Superior temporal gyrus (tissue), 1 donor: ENCODE measurements around the gene STMN3.

ENCODE experiments used
- DNase-seq: peaks from one replicate; pipeline ENCODE4 v3.0.0-alpha.2; 2016; ENCODE audit errors: extremely low spot score

The STMN3 gene

DNA sequence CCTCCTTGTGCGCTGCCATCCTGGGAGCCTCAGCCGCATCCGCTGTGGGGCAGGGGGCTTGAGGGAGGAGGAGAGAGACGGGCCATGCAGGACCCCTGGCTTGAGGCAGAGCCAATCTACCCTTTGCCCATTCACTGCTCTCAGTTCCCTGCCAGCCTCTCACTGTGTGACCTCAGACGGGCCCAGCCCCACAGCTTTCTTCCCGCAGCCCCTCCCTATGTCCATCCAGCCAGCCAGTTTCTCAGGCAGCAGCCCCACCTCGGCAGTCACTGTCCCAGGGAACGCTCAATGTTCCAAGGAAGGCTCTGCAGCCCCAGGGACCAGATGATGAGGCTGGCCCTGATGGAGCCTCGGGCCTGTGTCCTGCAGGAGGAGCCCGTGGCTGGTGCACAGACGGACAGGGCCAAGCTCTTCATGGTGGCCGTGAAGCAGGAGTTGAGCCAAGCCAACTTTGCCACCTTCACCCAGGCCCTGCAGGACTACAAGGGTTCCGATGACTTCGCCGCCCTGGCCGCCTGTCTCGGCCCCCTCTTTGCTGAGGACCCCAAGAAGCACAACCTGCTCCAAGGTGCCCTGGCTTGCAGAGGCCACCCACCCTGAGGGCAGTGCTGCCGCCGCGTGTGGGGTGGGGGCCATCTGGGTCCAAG, 39.3 kb upstream of the STMN3 start:
- no peak for DNase-seq

DNA sequence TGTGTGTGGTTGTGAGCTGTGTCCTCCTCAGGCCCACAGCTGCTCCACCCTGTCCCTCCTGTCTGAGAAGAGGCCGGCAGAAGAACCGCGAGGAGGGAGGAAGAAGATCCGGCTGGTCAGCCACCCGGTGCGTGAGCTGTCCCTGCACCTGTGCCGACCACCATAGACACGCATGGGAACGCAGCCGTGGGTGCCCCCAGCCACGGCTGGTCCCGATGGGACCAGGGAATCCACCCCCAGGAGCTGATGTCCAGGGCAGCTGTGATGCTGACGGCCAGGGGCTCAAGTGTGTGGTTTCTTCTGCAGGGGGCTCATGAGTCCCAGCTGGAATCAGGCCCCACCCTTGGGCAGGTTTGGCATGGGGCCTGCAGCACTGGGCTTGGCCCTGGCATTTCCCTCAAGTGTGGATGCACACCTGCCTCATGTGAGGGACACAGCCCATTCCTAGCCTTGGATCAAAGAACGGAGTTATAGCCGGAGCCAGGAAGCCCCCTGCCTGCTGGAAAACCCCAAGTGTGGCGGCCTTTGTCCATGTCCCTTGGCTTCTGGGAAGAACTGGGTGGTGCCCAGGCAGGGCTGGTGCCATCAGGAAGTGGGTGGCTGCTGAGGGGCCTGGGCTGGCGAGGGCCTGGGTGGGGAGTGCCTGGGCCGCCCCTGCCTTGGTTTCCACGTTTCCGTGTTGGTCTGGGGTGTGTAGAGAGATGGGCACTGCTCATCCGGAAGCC, 38.6 kb upstream of the STMN3 start:
- DNase-seq, result no peak

DNA sequence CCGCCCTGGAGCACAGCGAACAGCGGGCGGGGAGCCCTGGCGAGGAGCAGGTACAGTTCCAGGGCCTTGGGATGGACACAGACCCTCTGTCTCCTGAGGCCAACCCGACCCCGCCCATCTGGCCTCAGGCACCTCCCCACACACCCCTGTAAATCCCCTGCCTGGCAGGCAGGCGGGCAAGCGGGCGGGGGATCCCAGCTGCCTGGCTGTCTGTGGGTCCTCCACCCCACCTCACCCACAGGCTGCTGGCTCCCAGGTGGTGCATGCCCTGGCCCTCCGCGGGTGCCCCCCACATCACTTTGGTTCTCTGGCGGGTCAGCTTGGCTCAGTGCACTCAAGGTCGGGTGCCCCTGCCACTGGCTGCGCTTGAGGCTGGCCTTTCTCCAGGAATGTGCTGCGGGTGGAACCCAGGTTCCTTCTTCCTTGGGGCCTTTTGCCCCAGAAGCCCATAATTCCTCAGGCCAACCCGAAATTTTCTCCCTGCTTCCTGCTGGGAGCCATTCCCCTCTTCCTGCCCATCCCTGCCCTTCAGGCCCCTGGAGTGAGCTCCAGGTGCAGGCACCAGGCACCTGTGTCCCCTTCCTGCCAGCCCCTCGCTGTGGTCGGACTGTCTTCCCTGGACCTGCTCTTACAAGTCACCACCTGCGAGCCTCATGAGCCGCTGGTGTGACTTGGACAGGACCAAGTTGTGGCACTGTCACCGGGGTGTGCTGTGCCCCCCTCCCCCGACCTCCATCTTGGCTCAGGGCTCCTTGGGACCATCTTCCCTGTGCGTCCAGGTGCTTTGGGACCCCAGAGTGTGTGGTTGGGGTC, 37.9 kb upstream of the STMN3 start:
- DNase-seq, result no peak

DNA sequence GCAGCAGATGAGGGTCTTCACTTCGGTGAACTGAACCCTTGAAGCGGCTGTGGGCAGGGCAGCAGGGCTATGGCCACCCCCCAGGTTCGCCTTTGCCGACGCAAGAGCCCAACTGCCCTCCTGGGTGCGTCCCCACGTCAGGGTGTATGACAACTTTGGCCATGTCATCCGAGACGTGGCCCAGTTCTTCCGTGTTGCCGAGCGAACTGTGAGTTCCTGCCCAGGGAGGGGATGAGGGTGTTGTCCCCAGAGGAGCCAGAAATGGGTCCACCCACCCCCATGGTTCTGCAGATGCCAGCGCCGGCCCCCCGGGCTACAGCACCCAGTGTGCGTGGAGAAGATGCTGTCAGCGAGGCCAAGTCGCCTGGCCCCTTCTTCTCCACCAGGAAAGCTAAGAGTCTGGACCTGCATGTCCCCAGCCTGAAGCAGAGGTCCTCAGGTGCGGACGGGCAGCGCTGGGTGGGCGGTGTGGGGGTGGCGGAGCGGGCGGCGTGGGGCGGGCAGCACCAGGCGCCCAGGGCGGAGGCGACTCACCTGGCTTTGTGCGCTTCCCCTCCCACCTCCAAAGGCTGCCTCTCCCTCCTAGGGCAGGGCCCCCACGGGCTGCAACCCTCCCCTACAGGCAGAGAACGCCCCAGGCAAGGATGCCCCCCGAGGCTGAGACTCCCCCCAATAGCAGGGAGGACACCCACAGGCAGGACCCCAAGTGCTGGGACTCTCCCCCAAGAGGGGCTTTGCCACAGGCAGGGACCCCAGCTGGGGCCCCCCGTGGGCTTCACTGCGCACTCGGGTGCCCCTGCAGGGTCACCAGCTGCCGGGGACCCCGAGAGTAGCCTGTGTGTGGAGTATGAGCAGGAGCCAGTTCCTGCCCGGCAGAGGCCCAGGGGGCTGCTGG, 37.0 kb upstream of the STMN3 start:
- no peak for DNase-seq

DNA sequence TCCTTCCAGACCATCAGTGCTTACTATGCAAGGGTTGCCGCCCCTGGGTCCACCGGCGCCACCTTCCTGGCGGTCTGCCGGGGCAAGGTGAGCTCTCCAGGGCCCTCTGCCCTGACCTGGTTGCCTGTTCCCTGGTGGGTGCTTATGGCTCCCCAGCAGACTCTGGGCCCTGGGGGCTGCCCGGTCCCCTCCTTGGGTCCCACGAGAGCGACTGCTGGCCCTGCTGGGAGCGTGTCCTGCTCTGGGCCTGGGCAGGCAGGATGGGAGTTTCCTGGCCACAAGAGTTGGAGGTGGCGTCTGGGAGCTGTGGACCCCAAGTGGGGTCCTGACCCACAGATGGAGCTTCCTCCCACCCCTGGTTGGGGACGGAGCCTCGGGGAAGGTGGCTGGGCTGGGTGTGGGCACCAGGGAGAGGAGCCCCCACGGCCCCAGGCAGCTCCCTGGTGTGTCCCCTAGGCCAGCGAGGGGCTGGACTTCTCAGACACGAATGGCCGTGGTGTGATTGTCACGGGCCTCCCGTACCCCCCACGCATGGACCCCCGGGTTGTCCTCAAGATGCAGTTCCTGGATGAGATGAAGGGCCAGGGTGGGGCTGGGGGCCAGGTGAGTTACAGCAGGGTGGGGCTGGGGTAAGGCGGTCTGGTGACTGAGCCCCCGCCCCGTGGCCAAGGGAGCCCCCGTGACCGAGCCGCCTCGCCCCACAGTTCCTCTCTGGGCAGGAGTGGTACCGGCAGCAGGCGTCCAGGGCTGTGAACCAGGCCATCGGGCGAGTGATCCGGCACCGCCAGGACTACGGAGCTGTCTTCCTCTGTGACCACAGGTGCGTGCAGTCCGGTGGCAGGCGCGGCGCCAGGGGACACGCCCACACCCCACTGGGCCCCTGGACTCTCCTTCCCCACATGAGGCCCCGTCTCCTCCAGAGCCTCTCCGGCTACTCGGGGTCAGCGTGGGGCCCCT, 36.1 kb upstream of the STMN3 start:
- DNase-seq, result no peak

DNA sequence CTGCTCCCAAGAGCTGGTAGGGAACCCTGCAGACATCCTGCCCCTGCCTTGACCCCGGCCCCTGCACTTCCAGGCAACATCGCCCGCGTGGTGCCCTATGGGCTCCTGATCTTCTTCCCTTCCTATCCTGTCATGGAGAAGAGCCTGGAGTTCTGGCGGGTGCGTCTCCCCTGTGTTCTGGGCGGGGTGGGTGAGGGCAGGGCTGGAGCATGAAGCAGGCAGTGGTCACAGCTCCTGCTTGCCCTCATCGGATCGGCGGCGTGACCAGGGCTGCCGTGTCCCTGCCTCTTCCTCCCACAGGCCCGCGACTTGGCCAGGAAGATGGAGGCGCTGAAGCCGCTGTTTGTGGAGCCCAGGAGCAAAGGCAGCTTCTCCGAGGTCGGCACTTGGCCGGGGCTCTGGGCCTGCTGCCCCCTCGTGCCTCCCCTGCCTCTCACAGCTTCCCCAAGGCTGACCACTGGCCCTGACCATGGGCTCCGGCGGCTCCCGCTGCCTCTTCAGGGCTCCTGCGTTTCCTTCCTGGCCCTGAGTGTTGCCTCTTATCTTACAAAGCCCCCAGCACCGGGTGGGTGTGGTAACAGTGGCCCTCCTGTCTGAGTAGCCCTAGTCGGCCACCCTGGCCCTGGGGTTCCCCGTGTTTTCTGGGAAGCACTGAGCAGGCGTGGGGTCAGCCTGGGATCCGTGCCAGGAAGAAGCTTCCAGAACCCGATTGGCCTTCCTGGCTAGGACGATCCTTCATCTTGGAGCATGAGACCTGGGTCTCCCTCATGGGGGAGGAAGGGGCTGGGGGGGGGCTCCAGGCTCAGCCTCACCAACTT, 35.2 kb upstream of the STMN3 start:
- DNase-seq, result no peak

DNA sequence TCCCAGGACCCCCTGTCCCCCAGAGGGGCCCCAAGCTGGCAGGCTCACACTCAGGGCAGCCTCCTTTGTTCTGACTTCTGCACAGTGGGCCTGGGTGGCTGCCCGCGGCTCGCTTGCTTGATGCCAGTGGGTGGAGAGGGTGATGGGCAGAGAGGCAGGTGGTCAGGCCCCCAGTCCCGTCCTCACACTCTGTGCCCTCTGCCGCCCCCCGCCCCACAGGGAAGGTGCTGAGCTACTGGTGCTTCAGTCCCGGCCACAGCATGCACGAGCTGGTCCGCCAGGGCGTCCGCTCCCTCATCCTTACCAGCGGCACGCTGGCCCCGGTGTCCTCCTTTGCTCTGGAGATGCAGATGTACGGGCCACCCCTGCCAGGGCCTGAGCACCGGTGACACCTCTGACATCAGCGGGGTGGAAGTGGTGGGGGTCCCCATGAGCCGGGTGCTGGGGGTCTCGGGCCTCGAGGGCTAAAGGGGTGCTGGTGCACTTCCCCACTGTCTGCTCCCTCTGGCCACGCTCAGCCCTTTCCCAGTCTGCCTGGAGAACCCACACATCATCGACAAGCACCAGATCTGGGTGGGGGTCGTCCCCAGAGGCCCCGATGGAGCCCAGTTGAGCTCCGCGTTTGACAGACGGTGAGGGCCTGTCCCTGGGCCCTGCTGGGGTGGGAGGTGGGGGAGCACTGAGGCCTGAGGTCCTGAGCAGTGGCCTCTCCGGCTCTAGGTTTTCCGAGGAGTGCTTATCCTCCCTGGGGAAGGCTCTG, 34.4 kb upstream of the STMN3 start:
- no peak for DNase-seq

DNA sequence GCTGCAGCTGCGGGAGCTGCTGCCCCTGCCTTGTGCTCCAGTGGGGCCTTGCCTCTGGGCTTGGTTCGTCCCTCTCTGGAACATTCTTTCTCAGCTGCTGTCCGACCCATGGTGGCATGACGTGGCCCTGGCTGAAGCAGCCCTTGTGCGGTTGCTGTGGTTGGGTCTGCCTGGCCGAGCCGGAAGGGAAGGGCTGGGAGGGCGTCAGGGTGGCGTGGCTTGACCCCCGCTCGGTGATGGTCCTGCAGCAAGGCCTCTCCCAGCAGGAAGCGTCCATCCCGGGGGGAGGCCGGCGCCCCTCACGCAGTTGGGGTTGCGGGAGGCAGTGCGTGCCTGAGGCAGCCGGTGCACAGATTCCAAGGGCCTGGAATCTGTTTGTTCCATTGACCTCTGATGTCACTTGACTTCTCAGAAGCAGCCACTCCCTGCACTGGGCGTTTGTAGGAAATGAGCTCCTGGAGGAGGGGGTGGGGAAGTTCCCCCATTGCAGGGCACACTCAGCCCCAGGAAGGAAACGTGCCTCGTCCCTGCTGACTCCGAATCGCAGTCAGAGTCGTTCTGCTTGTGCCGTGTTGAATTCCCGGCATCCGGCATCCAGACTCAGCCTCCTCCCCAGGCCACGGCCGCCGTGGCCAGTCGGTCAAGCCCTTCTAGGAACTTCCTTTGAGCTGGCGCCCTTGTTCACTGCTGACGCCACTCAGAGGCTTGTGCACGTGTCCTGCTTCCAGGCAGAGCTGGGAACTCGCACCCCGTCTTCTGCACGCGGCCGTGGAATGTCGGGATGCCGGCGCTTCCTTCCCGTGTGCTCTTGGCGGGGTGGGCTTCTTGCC, 33.5 kb upstream of the STMN3 start:
- no peak for DNase-seq

DNA sequence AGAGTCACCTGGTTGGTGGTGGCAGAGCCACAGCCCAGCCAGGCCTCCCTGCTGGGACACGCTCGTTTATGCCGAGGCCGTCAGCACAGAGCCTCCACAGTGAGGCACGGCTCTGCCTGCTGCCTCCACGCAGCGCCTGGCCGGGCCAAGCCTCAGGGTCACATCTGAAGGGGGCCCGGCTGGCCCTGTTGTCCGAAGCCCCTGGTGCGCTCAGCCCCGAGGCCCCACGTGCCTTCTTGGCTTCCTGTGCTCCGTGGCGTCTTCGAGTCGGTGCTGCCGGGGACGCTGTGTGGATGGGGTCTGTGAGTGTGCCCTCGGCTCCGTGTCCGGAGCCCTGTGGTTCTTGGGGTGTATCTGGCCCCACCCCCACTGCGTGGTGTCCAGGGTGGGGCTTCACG, 32.9 kb upstream of the STMN3 start:
- DNase-seq, result no peak

DNA sequence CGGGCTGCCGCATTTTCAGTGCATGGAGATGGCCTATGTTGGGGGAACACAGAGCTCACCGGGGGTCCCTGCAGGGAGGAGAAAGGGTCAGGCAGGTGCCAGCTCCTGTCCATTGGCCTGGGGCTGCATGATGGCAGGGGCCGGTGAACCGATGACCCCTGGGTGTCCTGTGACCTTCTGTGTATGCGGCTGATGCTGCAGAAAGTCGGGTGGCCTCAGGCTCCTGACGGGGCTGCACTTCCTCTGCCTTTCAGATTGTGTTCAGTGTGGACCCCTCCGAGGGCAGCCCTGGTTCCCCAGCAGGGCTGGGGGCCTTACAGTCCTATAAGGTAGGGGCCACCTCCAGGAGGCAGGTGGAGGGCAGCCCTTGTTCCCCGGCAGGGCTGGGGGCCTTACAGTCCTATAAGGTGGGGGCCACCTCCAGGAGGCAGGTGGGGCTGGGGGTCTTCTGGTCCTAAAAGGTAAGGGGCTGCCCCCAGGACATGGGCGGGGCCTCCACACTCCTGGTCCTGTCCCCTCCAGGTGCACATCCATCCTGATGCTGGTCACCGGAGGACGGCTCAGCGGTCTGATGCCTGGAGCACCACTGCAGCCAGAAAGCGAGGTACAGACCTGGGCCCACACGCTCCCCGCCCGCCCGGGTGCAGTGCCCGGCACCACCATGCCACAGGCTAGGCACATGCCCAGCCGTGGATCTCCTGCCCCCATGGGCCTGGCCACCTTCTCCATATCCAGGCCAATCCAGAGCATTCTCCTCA, 32.2 kb upstream of the STMN3 start:
- DNase-seq, result no peak

DNA sequence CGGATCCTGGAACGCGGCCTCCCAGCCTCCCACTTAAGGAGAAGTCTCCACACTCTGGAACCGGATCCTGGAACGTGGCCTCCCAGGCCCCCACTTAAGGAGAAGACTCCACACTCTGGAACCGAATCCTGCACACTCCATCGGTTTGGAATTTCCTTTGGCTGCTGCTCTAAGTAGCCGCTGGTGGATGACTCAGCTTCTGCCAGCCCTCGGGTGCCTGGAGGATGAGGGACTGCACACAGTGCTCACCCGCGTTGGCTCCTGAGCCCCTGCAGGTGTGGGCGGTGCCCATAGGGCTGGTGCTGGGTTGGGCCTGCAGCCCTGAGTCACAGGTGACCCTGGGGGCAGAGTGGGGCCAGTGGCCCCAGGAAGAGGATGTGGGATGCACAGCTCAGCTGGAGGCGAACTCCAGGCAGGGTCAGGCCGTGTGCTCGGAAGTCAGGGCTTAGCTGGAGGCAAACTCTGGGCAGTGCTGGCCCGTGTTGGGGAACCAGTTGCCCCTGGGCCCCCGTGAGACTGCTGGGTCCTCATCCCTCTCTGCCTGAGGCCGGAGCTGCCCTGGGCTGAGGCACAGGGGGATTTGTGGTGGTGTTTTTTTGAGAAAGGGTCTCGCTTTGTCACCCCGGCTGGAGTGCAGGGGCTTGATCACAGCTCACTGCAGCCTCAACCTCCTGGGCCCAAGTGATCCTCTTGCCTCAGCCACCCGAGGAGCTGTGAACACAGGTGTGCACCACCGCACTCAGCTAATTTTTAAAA, 29.3 kb upstream of the STMN3 start:
- peak; percentile 67 for DNase-seq

DNA sequence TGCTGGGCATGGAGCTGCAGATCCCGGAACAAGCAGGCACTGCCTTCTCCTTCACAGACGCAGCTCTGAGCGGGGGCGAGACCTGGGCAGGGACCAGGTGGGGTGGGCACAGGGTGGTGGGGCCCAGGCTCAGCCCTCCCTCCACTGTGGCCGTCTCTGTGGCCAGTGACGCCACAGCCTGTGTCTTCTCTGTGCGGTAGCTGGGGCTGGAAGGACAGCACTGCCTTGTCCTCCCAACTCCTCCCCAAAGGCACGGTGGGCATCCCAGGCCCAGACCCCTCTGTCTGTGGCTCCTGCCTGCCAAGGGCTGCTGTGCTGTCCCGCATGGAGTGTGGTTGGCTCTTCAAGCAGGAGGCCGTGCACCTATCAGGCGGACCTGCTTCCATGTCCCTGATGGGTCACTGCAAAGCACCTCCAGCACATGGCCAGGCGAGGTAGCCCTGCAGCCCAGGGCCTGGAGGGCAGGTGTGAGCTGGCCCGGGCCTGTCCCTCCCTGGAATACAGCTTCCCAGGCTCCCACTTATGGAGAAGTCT, 28.5 kb upstream of the STMN3 start:
- no peak for DNase-seq

DNA sequence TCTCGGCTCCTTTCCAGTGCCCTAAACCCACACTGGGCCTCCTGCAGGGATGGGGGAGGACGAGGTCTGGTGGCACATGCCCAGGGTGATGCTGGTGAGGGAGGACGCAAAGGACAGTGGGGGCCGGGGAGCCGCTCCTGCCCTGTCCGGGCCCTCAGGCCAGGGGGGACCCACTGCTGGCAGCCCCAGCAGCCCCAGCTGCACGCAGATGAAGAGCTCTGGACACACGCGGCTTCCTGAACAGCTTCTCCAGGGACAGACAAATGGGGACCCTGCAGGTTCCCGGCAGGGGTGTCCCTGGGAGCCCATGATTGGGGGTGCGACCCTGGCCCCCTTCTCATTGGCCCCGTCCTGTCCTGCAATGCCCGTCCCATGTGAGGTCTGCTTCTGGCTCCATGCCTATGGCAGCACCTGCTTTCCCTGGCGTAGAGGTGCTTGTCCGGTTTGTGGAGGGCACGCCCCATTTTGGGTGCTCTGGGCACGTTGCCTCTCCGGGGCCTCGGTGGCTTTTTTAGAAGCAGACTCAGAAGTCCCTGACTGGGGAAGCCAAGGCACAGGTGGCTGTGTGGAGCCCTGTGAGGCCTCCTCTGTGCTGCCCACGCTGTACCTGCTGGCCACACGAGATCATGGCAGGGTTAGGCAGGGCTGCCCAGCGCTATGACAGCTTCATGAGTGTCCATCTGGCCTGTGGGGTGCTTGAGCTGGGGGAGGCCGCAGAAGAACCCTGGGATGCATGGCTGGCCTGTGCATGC, 27.8 kb upstream of the STMN3 start:
- no peak for DNase-seq

DNA sequence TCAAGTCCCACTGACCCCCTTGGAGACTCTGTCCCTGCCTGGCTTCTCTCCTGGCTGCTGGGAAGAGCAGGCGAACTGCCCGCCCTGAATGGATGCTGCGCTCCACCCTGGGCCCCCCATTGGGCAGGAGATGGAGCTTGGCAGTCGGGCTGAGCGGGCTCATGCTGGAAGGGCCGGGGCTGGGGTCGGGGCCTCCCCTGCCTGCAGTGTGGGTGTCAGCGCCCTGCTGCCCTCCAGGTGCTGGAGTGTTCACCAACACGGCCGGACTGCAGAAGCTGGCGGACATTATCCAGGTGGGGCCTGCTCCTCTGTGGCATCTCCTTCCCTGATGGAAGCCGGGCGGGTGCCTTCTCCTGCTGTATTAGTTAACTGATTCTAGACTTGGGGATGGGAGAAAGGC, 27.2 kb upstream of the STMN3 start:
- no peak for DNase-seq

DNA sequence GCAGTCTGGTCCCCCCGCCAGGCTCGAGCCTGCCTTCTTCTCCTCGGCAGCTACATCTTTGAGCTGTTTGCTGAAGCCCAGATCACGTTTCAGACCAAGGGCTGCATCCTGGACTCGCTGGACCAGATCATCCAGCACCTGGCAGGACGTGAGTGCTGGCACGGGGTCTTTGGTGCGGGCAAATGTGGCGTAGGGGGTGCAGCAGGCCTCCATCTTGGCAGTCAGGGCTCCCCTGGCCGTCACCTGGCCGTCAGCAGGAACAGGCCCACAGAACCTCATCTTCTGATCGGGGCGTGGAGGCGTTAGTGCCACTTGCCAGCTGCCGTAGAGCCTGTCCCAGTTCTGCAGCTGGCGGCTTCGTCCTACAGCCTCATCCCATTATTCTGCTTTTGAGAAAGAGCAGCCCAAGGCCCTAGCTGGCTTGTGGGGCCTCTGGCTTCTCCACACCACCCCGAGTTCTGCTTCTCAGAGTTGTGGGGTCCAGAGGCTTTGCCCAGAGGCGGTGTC, 26.6 kb upstream of the STMN3 start:
- no peak for DNase-seq
